ENCODE results near the gene GFOD1. TPM values are rescaled to one million over a fixed set of nuclear protein-coding genes. Genes with fewer than 3 reads are reported as not detected.

GFOD1 gene
- total RNA-seq, 1 donor from 2014 or later = 0.81 TPM

GRCh38 chr6:13372076-13372475, 115.3 kb downstream of the GFOD1 start:
- H3K36me3 Mint-ChIP-seq (ENCODE audit: insufficient read depth) = no peaks in the 10 kb centered on the region

GRCh38 chr6:13371421-13372072, 115.9 kb downstream of the GFOD1 start:
- Mint-ChIP-seq H3K4me1 (ENCODE audit: low read depth) (peaks cover 14% of the 10 kb centered on the region), H3K27me3 (peaks cover 20% of the 10 kb centered on the region), H3K36me3 (ENCODE audit: insufficient read depth) (no peaks in the 10 kb centered on the region), H3K27ac (no peak overlapping the region), H3K9me3 (ENCODE audit: low read depth) (no peaks in the 10 kb centered on the region), H3K4me3 (ENCODE audit: low read depth) (no peak overlapping the region)
- no peak for DNase-seq (ENCODE audit: low spot score, unreplicated experiment)
- TF ChIP-seq CTCF (IDR thresholded peaks at IDR 0.05; ENCODE audit: unreplicated experiment) = no peak

More at GRCh38 chr6:13372076-13372475, 115.3 kb downstream of the GFOD1 start:
- no peak overlapping the region for H3K27ac Mint-ChIP-seq
- H3K4me3 Mint-ChIP-seq (ENCODE audit: low read depth) = no peak overlapping the region
- no peak for DNase-seq (ENCODE audit: low spot score, unreplicated experiment)
- H3K27me3 Mint-ChIP-seq = peaks cover 20% of the 10 kb centered on the region
- H3K9me3 Mint-ChIP-seq (ENCODE audit: low read depth) = no peaks in the 10 kb centered on the region
- TF ChIP-seq CTCF (IDR thresholded peaks at IDR 0.05; ENCODE audit: unreplicated experiment) = no peak
- peaks cover 13% of the 10 kb centered on the region for H3K4me1 Mint-ChIP-seq (ENCODE audit: low read depth)

GRCh38 chr6:13370623-13371022, 116.8 kb downstream of the GFOD1 start:
- TF ChIP-seq CTCF (IDR thresholded peaks at IDR 0.05; ENCODE audit: unreplicated experiment) = no peak
- Mint-ChIP-seq H3K4me3 (ENCODE audit: low read depth) (no peak overlapping the region), H3K27me3 (peaks cover 20% of the 10 kb centered on the region), H3K9me3 (ENCODE audit: low read depth) (no peaks in the 10 kb centered on the region), H3K27ac (no peak overlapping the region), H3K36me3 (ENCODE audit: insufficient read depth) (no peaks in the 10 kb centered on the region), H3K4me1 (ENCODE audit: low read depth) (peaks cover 14% of the 10 kb centered on the region)
- DNase-seq (ENCODE audit: low spot score, unreplicated experiment) = no peak

- Mint-ChIP-seq H3K9me3 (ENCODE audit: low read depth) (no peaks in the 10 kb centered on the region), H3K4me3 (ENCODE audit: low read depth) (no peak overlapping the region), H3K36me3 (ENCODE audit: insufficient read depth) (no peaks in the 10 kb centered on the region), H3K27ac (no peak overlapping the region), H3K27me3 (peaks cover 20% of the 10 kb centered on the region), H3K4me1 (ENCODE audit: low read depth) (peaks cover 14% of the 10 kb centered on the region)
- TF ChIP-seq CTCF (IDR thresholded peaks at IDR 0.05; ENCODE audit: unreplicated experiment) = no peak
- no peak for DNase-seq (ENCODE audit: low spot score, unreplicated experiment)
Measured at GRCh38 chr6:13369591-13369990, 117.8 kb downstream of the GFOD1 start.

- peaks cover 20% of the 10 kb centered on the region for H3K27me3 Mint-ChIP-seq
- no peak overlapping the region for H3K4me3 Mint-ChIP-seq (ENCODE audit: low read depth)
- no peaks in the 10 kb centered on the region for H3K9me3 Mint-ChIP-seq (ENCODE audit: low read depth)
- H3K36me3 Mint-ChIP-seq (ENCODE audit: insufficient read depth) = no peaks in the 10 kb centered on the region
- peaks cover 14% of the 10 kb centered on the region for H3K4me1 Mint-ChIP-seq (ENCODE audit: low read depth)
- TF ChIP-seq CTCF (IDR thresholded peaks at IDR 0.05; ENCODE audit: unreplicated experiment) = no peak
- H3K27ac Mint-ChIP-seq = no peak overlapping the region
- no peak for DNase-seq (ENCODE audit: low spot score, unreplicated experiment)
Measured at GRCh38 chr6:13368731-13369115, 118.7 kb downstream of the GFOD1 start.

Measured in progenitor cell of endocrine pancreas (in vitro differentiated cells).